Gastrocnemius medialis (tissue), 4 donors: ENCODE measurements around the gene PTPRN2. TPM values are rescaled to one million over a fixed set of nuclear protein-coding genes. Genes with fewer than 3 reads are reported as not detected.

Experiments used
- ATAC-seq, 2 donors: fragments of 150-250 bp; one replicate each; pipeline ENCODE4 v1.9.1; 2016
- DNase-seq, 2 donors: peaks; one replicate each; pipeline ENCODE4 v3.0.0-alpha.2; 2019
- H3K27ac ChIP-seq, 4 donors: fragments of 200-600 bp; sonication (generic); 1 replicate in 1 of 4; 2 replicates in 3 of 4; pipeline ENCODE4 v1.5.1; 2016 to 2018; ENCODE audit warnings: mild to moderate bottlenecking in 2 of 4, moderate library complexity in 1 of 4
- H3K27me3 ChIP-seq, 3 donors: fragments of 200-600 bp; sonication (generic) in 2 of 3; 1 replicate in 1 of 3; 2 replicates in 2 of 3; pipeline versions ENCODE4 v1.5.1 to v1.6.0; 2016 to 2019; ENCODE audit warnings: mild to moderate bottlenecking in 1 of 3, moderate library complexity in 1 of 3
- H3K36me3 ChIP-seq, 2 donors: fragments of 200-600 bp; sonication (generic) in 1 of 2; one replicate each; pipeline ENCODE4 v1.5.1; 2017 to 2018
- H3K4me1 ChIP-seq, 2 donors: fragments of 200-600 bp; sonication (generic) in 1 of 2; one replicate each; pipeline ENCODE4 v1.5.1; 2016 to 2017; ENCODE audit warnings: mild to moderate bottlenecking in 2 of 2
- H3K4me3 ChIP-seq, 4 donors: fragments of 200-600 bp; sonication (generic) in 3 of 4; 1 replicate in 1 of 4; 2 replicates in 3 of 4; pipeline ENCODE4 v1.5.1; 2016 to 2019; ENCODE audit warnings: mild to moderate bottlenecking in 2 of 4
- H3K9me3 ChIP-seq, 3 donors: fragments of 200-600 bp; sonication (generic) in 2 of 3; 1 replicate in 1 of 3; 2 replicates in 2 of 3; pipeline ENCODE4 v1.5.1; 2016 to 2019
- POLR2A ChIP-seq, 2 donors: fragments of 450-650 bp; IDR thresholded peaks; one replicate each; pipeline ENCODE4 v1.6.1; 2017; ENCODE audit warnings: antibody characterized with exemption in 2 of 2, mild to moderate bottlenecking in 2 of 2, moderate library complexity in 2 of 2
- in situ Hi-C, 4 donors: fragments of 200-750 bp; cut with MboI; loops; one replicate each; pipeline versions ENCODE4 v1.15.0 to v1.8.0; 2017; ENCODE audit warnings: low sequenced_read_pairs in 4 of 4
- intact Hi-C: fragments of 100-400 bp; cut with DNase I; formaldehyde crosslinking; loops from one replicate; pipeline ENCODE4 v1.15.1; 2023; ENCODE audit warnings: low total_unique reads
- total RNA-seq, 4 donors: library from RNA; depleted of rRNA; stranded (reverse); fragments of >200 nt; gene quantifications; one replicate each; pipeline versions ENCODE4 v1.1.0 to v1.2.3, GENCODE V29; 2016
- TF ChIP-seq, protein P1 (sequence below), 5 experiments: fragments of 450-650 bp in 3 of 5; fragments of 200-600 bp in 2 of 5; sonication (generic) in 2 of 5; IDR thresholded peaks in 4 of 5; conservative IDR thresholded peaks in 1 of 5; 1 replicate in 4 of 5; 2 replicates in 1 of 5; pipeline ENCODE4 v1.5.1; 2016 to 2019; ENCODE audit warnings: antibody characterized with exemption in 5 of 5, mild to moderate bottlenecking in 3 of 5, moderate library complexity in 3 of 5

The PTPRN2 gene
- total RNA-seq, 4 donors from 2014 or later = 0.66 to 0.85 (median 0.81) TPM

DNA sequence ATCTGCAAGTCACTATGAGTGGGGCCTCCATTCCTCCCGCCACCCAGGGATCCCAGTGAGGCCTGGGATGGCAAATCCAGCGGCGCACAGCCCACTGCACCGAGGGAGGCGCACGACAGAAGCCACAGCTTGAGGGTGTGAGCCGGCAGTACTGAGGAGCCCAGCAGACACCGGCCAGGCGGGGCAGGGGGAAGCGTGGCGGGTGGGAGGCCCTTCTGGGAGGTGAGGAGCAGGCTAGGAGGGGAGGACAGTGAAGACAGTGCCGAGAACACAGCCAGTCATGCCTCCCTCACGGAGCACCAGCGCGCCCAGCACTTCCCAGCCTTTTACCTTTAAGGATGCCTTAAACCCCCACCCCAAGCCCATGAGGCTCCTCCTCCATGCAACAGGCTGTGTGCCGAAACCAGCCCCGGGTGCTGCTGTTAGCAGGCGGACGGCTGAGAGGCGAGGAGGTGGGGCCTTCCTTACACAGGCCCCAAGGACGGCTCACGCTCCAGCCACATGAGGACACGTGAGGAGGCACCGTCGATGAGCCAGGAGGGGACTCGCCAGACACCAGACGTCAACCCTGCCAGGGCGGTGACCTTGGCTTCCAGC, 258.5 kb downstream of the PTPRN2 start:
- H3K4me1 ChIP-seq = no peaks in the 10 kb centered on the region
- H3K27ac ChIP-seq = no peak overlapping the region
- H3K36me3 ChIP-seq = no peaks in the 10 kb centered on the region
- ATAC-seq (no peak), DNase-seq (no peak)
- H3K27me3 ChIP-seq = no peaks in the 10 kb centered on the region
- no peaks in the 10 kb centered on the region for H3K9me3 ChIP-seq
- H3K4me3 ChIP-seq = no peak overlapping the region
- intact Hi-C loops (no loop called here), in situ Hi-C loops (no loop called here)
- TF ChIP-seq POLR2A (IDR thresholded peaks at IDR 0.05) = no peak
- TF ChIP-seq, protein P1, sequence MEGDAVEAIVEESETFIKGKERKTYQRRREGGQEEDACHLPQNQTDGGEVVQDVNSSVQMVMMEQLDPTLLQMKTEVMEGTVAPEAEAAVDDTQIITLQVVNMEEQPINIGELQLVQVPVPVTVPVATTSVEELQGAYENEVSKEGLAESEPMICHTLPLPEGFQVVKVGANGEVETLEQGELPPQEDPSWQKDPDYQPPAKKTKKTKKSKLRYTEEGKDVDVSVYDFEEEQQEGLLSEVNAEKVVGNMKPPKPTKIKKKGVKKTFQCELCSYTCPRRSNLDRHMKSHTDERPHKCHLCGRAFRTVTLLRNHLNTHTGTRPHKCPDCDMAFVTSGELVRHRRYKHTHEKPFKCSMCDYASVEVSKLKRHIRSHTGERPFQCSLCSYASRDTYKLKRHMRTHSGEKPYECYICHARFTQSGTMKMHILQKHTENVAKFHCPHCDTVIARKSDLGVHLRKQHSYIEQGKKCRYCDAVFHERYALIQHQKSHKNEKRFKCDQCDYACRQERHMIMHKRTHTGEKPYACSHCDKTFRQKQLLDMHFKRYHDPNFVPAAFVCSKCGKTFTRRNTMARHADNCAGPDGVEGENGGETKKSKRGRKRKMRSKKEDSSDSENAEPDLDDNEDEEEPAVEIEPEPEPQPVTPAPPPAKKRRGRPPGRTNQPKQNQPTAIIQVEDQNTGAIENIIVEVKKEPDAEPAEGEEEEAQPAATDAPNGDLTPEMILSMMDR (IDR thresholded peaks at IDR 0.05 in 4 of 5, conservative IDR thresholded peaks at IDR 0.05 in 1 of 5) = no peak

GRCh38 chr7:158328376-158329013, 259.1 kb downstream of the PTPRN2 start:
- intact Hi-C loops (no loop called here), in situ Hi-C loops (no loop called here)
- H3K4me1 ChIP-seq = no peaks in the 10 kb centered on the region
- H3K36me3 ChIP-seq = no peaks in the 10 kb centered on the region
- TF ChIP-seq POLR2A (IDR thresholded peaks at IDR 0.05) = no peak
- TF ChIP-seq, protein P1 (IDR thresholded peaks at IDR 0.05 in 4 of 5, conservative IDR thresholded peaks at IDR 0.05 in 1 of 5) = no peak
- no peak overlapping the region for H3K4me3 ChIP-seq
- no peaks in the 10 kb centered on the region for H3K27me3 ChIP-seq
- DNase-seq (no peak), ATAC-seq (no peak)
- no peaks in the 10 kb centered on the region for H3K9me3 ChIP-seq
- H3K27ac ChIP-seq = no peak overlapping the region

DNA sequence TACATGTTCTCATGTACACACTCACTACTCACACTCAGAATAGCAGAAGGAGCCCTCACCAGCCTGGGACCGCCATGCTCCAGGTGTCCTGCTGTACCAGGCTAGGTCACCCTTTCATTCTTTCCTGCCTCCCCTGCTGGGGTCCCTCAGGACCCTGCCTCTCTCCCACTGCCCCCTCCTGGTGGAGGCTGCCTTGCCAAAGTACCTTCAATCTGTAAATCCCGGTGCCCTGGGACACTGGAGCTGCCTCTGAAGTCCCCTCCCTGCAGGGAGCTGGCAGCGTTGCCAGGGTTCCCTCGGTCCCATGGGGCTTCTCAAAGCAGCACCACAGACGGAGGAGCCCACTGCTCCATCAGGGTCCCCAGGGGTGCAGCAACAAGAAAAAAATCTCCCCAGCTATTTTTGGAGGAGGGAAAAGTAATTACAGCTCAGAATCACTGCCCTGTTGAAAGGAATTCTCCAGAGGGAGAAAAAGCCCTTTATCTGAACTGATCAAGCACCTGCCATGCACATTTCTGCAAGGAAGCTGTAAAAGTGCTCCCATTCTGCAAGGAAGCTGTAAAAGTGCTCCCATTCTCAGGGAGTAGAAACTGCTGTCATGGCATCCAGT, 259.9 kb downstream of the PTPRN2 start:
- no peak for ATAC-seq
- intact Hi-C loops = no loop called here

GRCh38 chr7:158327012-158327411, 260.6 kb downstream of the PTPRN2 start:
- H3K4me1 ChIP-seq = no peaks in the 10 kb centered on the region
- no peak for DNase-seq
- intact Hi-C loops = no loop called here
- no peak for TF ChIP-seq POLR2A (IDR thresholded peaks at IDR 0.05)
- TF ChIP-seq, protein P1 (IDR thresholded peaks at IDR 0.05 in 4 of 5, conservative IDR thresholded peaks at IDR 0.05 in 1 of 5) = no peak
- in situ Hi-C loops = no loop called here
- H3K9me3 ChIP-seq = no peaks in the 10 kb centered on the region
- H3K27ac ChIP-seq = no peak overlapping the region
- H3K27me3 ChIP-seq = no peaks in the 10 kb centered on the region
- ATAC-seq = no peak
- H3K36me3 ChIP-seq = no peaks in the 10 kb centered on the region
- no peak overlapping the region for H3K4me3 ChIP-seq

More for the DNA sequence above, 259.9 kb downstream of the PTPRN2 start:
- H3K4me3 ChIP-seq = no peak overlapping the region
- DNase-seq = no peak
- H3K36me3 ChIP-seq = no peaks in the 10 kb centered on the region
- H3K27ac ChIP-seq = no peak overlapping the region
- no peak for TF ChIP-seq POLR2A (IDR thresholded peaks at IDR 0.05)
- TF ChIP-seq, protein P1 (IDR thresholded peaks at IDR 0.05 in 4 of 5, conservative IDR thresholded peaks at IDR 0.05 in 1 of 5) = no peak
- no peaks in the 10 kb centered on the region for H3K9me3 ChIP-seq
- no peaks in the 10 kb centered on the region for H3K27me3 ChIP-seq
- in situ Hi-C loops = no loop called here
- H3K4me1 ChIP-seq = no peaks in the 10 kb centered on the region
